K562 (cell line): Measurements from ENCODE around the gene HOXB8. TPM values are rescaled to one million over a fixed set of nuclear protein-coding genes. Genes with fewer than 3 reads are reported as not detected.

Experiments used
- ATAC-seq: fragments of 200-7000 bp; cut with Tn5 transposase; 3 replicates; pipeline ENCODE4 v1.9.1; 2020; ENCODE audit warnings: moderate library complexity
- BruUV-seq: library from RNA; stranded (reverse); fragments of 400-500 nt; replicated peaks from 2 replicates; lab custom pipeline; 2021; lab: Mats Ljungman, UMichigan
- CTCF ChIA-PET: fragments of 300-600 bp; formaldehyde crosslinking; extraction: SDS; loops from one replicate; lab custom pipeline; 2021; ENCODE audit warnings: low intra/inter-chr PET ratio; lab: Yijun Ruan, JAX
- POLR2A ChIA-PET: fragments of 300-600, 350-650 bp; sonication (Branson Sonifier 250); formaldehyde crosslinking; extraction: SDS; loops from one replicate; lab custom pipeline; 2021; ENCODE audit warnings: antibody characterized with exemption, inconsistent platforms; lab: Yijun Ruan, JAX
- DNase-seq, 4 experiments: peaks; one replicate each; pipeline versions ENCODE4 v3.0.0 to v3.0.0-alpha.2; 2011 to 2018; ENCODE audit warnings: low spot score in 3 of 4, mixed read lengths in 3 of 4; ENCODE audit errors: extremely low read depth in 1 of 4
- FAIRE-seq: peaks from 2 replicates; lab custom pipeline; 2011; peaks lifted over from hg19 to GRCh38; lab: Jason Lieb, UNC
- H2AFZ ChIP-seq: 2 replicates; pipeline ENCODE4 v1.6.0; 2011; ENCODE audit warnings: low read depth, low read length, control low read depth, inconsistent platforms
- H3K27ac ChIP-seq: fragments of 200-600 bp; 3 replicates; pipeline ENCODE4 v1.8.0; 2011; ENCODE audit warnings: low read depth, mild to moderate bottlenecking, control low read depth, inconsistent platforms, low read length, moderate library complexity, mixed read lengths; ENCODE audit errors: extremely low read depth
- H3K27me3 ChIP-seq, 2 experiments: fragments of 300-600 bp in 1 of 2; 2 replicates in 1 of 2; 3 replicates in 1 of 2; pipeline versions ENCODE4 v1.6.0 to v1.8.0; 2011; ENCODE audit warnings: inconsistent platforms in 2 of 2, low read length in 2 of 2, mild to moderate bottlenecking in 1 of 2, mixed read lengths in 1 of 2, moderate library complexity in 1 of 2; ENCODE audit not compliant: control insufficient read depth in 2 of 2, insufficient read depth in 2 of 2
- H3K36me3 ChIP-seq: fragments of 300-600 bp; 3 replicates; pipeline ENCODE4 v1.8.0; 2011; ENCODE audit warnings: mild to moderate bottlenecking, low read length, inconsistent platforms; ENCODE audit not compliant: control insufficient read depth, insufficient read depth
- H3K4me1 ChIP-seq, 2 experiments: fragments of 200-600 bp in 1 of 2; replicated peaks in 1 of 2; 2 replicates in 1 of 2; 3 replicates in 1 of 2; pipeline versions ENCODE4 v1.5.1 to v1.8.0; 2011; ENCODE audit warnings: inconsistent platforms in 2 of 2, low read length in 2 of 2, mild to moderate bottlenecking in 1 of 2, mixed read lengths in 1 of 2, moderate library complexity in 1 of 2; ENCODE audit not compliant: control insufficient read depth in 2 of 2, insufficient read depth in 2 of 2
- H3K4me2 ChIP-seq: 2 replicates; pipeline ENCODE4 v1.6.1; 2011; ENCODE audit warnings: low read length, control low read depth, inconsistent platforms, mixed read lengths; ENCODE audit not compliant: insufficient read depth
- H3K4me3 ChIP-seq: fragments of 200-600 bp; sonication (generic), shearing (Covaris generic); 2 replicates; pipeline ENCODE4 v1.5.1; 2016; ENCODE audit warnings: control low read depth, inconsistent platforms
- H3K79me2 ChIP-seq: fragments of 200-600 bp; 3 replicates; pipeline ENCODE4 v1.8.0; 2011; ENCODE audit warnings: low read length, inconsistent platforms; ENCODE audit not compliant: control insufficient read depth, insufficient read depth
- H3K9ac ChIP-seq, 2 experiments: 2 replicates each; pipeline versions ENCODE4 v1.6.0 to v1.6.1; 2011; ENCODE audit warnings: low read depth in 2 of 2, low read length in 2 of 2, control low read depth in 1 of 2, inconsistent platforms in 1 of 2, mild to moderate bottlenecking in 1 of 2, mixed read lengths in 1 of 2; ENCODE audit not compliant: insufficient read depth in 1 of 2
- H3K9me1 ChIP-seq: one replicate; pipeline ENCODE4 v1.6.0; 2011; ENCODE audit warnings: inconsistent platforms, mild to moderate bottlenecking, low read length, moderate library complexity; ENCODE audit not compliant: control insufficient read depth, insufficient read depth
- H3K9me3 ChIP-seq: replicated peaks from 2 replicates; pipeline ENCODE4 v1.5.1; 2011; ENCODE audit warnings: low read depth, low read length, inconsistent platforms; ENCODE audit not compliant: control insufficient read depth, insufficient read depth
- H4K20me1 ChIP-seq: replicated peaks from 2 replicates; pipeline ENCODE4 v1.6.1; 2011; ENCODE audit warnings: low read length, inconsistent platforms, mixed read lengths; ENCODE audit not compliant: control insufficient read depth, insufficient read depth
- GABPB1 ChIP-seq: sonication (generic); formaldehyde crosslinking; IDR thresholded peaks from 2 replicates; pipeline ENCODE4 v1.8.0; 2022; ENCODE audit warnings: mild to moderate bottlenecking, missing genetic modification reagents
- OTX1 ChIP-seq: fragments of 450-650 bp; formaldehyde crosslinking; IDR thresholded peaks from 2 replicates; pipeline ENCODE4 v1.4.0; 2022; ENCODE audit warnings: mild to moderate bottlenecking
- RBFOX2 ChIP-seq: fragments of 200-400 bp; formaldehyde crosslinking; IDR thresholded peaks from 2 replicates; pipeline ENCODE4 v1.6.1; 2017; ENCODE audit warnings: low read depth, mild to moderate bottlenecking, low read length, moderate library complexity
- ZFX ChIP-seq: sonication (generic); formaldehyde crosslinking; IDR thresholded peaks from 2 replicates; pipeline ENCODE4 v1.8.0; 2022; ENCODE audit warnings: mild to moderate bottlenecking, missing genetic modification reagents, moderate library complexity
- ZNF134 ChIP-seq: fragments of 250-450 bp; sonication (Bioruptor Pico); conservative IDR thresholded peaks from 2 replicates; pipeline ENCODE4 v1.4.0; 2020
- WGBS: fragments of 100-300 bp; shearing (Covaris generic); methylation state at CpG from one replicate; pipeline ENCODE4 v1.1.6; 2016; ENCODE audit warnings: low coverage, mixed read lengths; ENCODE audit not compliant: insufficient coverage; ENCODE audit errors: missing lambda C conversion rate; 5-methylcytosine and 5-hydroxymethylcytosine counted together
- in situ Hi-C: fragments of 300-500 bp; cut with MboI; formaldehyde crosslinking; loops from 4 replicates; pipeline ENCODE4 v1.15.0; 2018; ENCODE audit warnings: inconsistent platforms, mixed read lengths
- intact Hi-C: fragments of 100-400 bp; cut with micrococcal nuclease; formaldehyde crosslinking; loops from 2 replicates; pipeline ENCODE4 v1.14.2; 2022
- polyA plus RNA-seq, 8 experiments: library from polyadenylated mRNA; depleted of rRNA in 4 of 8; stranded (reverse) in 5 of 8; unstranded in 3 of 8; fragments of >200 nt; fragmentation: Nextera tagmentation in 2 of 8; fragmentation: Illumina TruSeq in 1 of 8; extraction: Ambion mirVana in 2 of 8; extraction: Trizol in 1 of 8; gene quantifications; 2 replicates each; pipeline versions ENCODE4 v1.2.1 to v1.2.3, GENCODE V29; 2011 to 2014; ENCODE audit warnings: inconsistent platforms in 1 of 8, missing spikeins in 1 of 8
- total RNA-seq, 7 experiments: library from RNA; depleted of rRNA in 6 of 7; stranded (reverse); fragments of >200 nt in 6 of 7; fragmentation: Illumina TruSeq in 2 of 7; extraction: Trizol in 2 of 7; gene quantifications; 2 replicates each; pipeline versions ENCODE4 v1.2.1 to v1.2.3, GENCODE V29; 2011 to 2021; ENCODE audit warnings: low replicate concordance in 1 of 7
- TF ChIP-seq, protein P1 (sequence below), 3 experiments: IDR thresholded peaks in 2 of 3; conservative IDR thresholded peaks in 1 of 3; 2 replicates each; pipeline ENCODE4 v1.5.1; 2011 to 2012; ENCODE audit warnings: low read length in 3 of 3, mild to moderate bottlenecking in 3 of 3, control low read depth in 2 of 3, improper control_type of control experiment in 1 of 3, inconsistent platforms in 1 of 3, low read depth in 1 of 3, mixed read lengths in 1 of 3, moderate library complexity in 1 of 3; ENCODE audit not compliant: insufficient read depth in 2 of 3
- TF ChIP-seq, protein P2 (sequence below): IDR thresholded peaks from 2 replicates; pipeline ENCODE4 v1.6.1; 2016; ENCODE audit warnings: missing genetic modification characterization, missing compliant biosample characterization
- TF ChIP-seq, protein P3 (sequence below): sonication (generic); formaldehyde crosslinking; IDR thresholded peaks from 2 replicates; pipeline ENCODE4 v1.8.0; 2022; ENCODE audit warnings: missing genetic modification reagents, mild to moderate bottlenecking, moderate library complexity, borderline replicate concordance
- TF ChIP-seq, protein P4 (sequence below): fragments of 200-800 bp; sonication (Bioruptor generic); IDR thresholded peaks from 2 replicates; pipeline ENCODE4 v1.6.1; 2017; ENCODE audit warnings: missing genetic modification characterization, missing compliant biosample characterization
- TF ChIP-seq, protein P5 (sequence below): sonication (generic); formaldehyde crosslinking; IDR thresholded peaks from 2 replicates; pipeline ENCODE4 v1.8.0; 2023; ENCODE audit warnings: mild to moderate bottlenecking, missing genetic modification reagents

HOXB8 gene
- total and polyA plus RNA-seq, 9 of the 15 experiments (the other 6 are each of a cell fraction or from before 2014, with no cell fraction given) = 0.52 to 23.8 (median 3.6) TPM

DNA sequence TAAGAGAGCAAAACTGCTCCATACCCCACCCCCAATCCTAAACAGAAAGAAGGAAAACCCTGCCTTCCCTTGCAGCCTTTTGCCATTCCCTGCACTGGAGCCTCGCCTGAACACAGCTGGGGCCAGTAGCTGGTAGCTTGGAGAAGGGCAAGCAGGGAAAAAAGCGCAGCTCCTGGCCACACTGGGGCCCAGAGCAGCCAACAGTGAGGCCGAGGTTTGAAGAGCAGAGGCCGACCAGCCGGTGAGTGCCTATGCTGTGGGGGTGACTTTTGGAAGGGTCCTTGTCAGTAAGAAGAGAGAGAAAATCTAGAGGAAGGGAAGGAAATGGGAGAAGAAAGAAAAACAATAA is 14.3 kb upstream of the HOXB8 start:
- WGBS = 4% methylated on average over 5 of the region's 5 CpGs
- 0 out of 2 replicates have a peak overlapping the region, but pooled peaks have one; percentile 73 for H2AFZ ChIP-seq
- in situ Hi-C loops (loop anchor here (10.0 kb wide), 1 partner anchor 595 kb away; the partner anchor contains the start of gene COPZ2), intact Hi-C loops (loop anchor here (5.0 kb wide), 1 partner anchor 368 kb away; the partner anchor contains the start of gene IGF2BP1)
- ChIA-PET CTCF (interaction anchor here (0.6 kb wide), 1 partner anchor 680 kb away, joined by 3 read pairs; no protein-coding TSS in a partner anchor), POLR2A (interaction anchor here (0.6 to 2.4 kb wide), 5 partner anchors 8 to 39 kb away, joined by 3 to 14 read pairs (median 5); no protein-coding TSS in a partner anchor)
- H3K4me1 ChIP-seq = peaks cover 31 to 73% of the 10 kb centered on the region in 2 experiments
- peak overlapping the region; percentile 97 for H3K27ac ChIP-seq
- H3K9me3 ChIP-seq = no peaks in the 10 kb centered on the region
- no peaks in the 10 kb centered on the region for H3K9me1 ChIP-seq
- no peaks in the 10 kb centered on the region for H3K27me3 ChIP-seq
- H3K4me3 ChIP-seq = peak overlapping the region; percentile 97
- ATAC-seq (no peak), FAIRE-seq (no peak), DNase-seq (no peak)
- peaks cover 7% of the 10 kb centered on the region; the same call in 1 of the 2 replicates for H4K20me1 ChIP-seq
- peaks cover 69% of the 10 kb centered on the region for H3K79me2 ChIP-seq
- peak overlapping the region; percentile 99 for H3K4me2 ChIP-seq
- peaks cover 6% of the 10 kb centered on the region; the same call in 1 of the 3 replicates for H3K36me3 ChIP-seq
- peak overlapping the region; percentile 91 to 95 for H3K9ac ChIP-seq
- no TSS peak for BruUV-seq
- peak; percentile 47; the same call in 1 of the 2 replicates for TF ChIP-seq ZFX (CRISPR knock-in tag)
- TF ChIP-seq, protein P1, sequence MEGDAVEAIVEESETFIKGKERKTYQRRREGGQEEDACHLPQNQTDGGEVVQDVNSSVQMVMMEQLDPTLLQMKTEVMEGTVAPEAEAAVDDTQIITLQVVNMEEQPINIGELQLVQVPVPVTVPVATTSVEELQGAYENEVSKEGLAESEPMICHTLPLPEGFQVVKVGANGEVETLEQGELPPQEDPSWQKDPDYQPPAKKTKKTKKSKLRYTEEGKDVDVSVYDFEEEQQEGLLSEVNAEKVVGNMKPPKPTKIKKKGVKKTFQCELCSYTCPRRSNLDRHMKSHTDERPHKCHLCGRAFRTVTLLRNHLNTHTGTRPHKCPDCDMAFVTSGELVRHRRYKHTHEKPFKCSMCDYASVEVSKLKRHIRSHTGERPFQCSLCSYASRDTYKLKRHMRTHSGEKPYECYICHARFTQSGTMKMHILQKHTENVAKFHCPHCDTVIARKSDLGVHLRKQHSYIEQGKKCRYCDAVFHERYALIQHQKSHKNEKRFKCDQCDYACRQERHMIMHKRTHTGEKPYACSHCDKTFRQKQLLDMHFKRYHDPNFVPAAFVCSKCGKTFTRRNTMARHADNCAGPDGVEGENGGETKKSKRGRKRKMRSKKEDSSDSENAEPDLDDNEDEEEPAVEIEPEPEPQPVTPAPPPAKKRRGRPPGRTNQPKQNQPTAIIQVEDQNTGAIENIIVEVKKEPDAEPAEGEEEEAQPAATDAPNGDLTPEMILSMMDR (IDR thresholded peaks at IDR 0.05 in 2 of 3, conservative IDR thresholded peaks at IDR 0.05 in 1 of 3; ENCODE audit: insufficient read depth in 2 of 3, low read depth in 1 of 3, low read length in 3 of 3) = no peak
- no peak for TF ChIP-seq ZNF134
- TF ChIP-seq, protein P2, sequence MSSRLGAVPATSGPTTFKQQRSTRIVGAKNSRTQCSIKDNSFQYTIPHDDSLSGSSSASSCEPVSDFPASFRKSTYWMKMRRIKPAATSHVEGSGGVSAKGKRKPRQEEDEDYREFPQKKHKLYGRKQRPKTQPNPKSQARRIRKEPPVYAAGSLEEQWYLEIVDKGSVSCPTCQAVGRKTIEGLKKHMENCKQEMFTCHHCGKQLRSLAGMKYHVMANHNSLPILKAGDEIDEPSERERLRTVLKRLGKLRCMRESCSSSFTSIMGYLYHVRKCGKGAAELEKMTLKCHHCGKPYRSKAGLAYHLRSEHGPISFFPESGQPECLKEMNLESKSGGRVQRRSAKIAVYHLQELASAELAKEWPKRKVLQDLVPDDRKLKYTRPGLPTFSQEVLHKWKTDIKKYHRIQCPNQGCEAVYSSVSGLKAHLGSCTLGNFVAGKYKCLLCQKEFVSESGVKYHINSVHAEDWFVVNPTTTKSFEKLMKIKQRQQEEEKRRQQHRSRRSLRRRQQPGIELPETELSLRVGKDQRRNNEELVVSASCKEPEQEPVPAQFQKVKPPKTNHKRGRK (tag) = 0 out of 2 replicates have a peak, but pooled peaks have one; percentile 23
- TF ChIP-seq, protein P3, sequence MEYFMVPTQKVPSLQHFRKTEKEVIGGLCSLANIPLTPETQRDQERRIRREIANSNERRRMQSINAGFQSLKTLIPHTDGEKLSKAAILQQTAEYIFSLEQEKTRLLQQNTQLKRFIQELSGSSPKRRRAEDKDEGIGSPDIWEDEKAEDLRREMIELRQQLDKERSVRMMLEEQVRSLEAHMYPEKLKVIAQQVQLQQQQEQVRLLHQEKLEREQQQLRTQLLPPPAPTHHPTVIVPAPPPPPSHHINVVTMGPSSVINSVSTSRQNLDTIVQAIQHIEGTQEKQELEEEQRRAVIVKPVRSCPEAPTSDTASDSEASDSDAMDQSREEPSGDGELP (CRISPR knock-in tag) = peak; percentile 49; the same call in 1 of the 2 replicates
- 0 out of 2 replicates have a peak, but pooled peaks have one; percentile 16 for TF ChIP-seq GABPB1 (CRISPR knock-in tag)
- TF ChIP-seq, protein P4, sequence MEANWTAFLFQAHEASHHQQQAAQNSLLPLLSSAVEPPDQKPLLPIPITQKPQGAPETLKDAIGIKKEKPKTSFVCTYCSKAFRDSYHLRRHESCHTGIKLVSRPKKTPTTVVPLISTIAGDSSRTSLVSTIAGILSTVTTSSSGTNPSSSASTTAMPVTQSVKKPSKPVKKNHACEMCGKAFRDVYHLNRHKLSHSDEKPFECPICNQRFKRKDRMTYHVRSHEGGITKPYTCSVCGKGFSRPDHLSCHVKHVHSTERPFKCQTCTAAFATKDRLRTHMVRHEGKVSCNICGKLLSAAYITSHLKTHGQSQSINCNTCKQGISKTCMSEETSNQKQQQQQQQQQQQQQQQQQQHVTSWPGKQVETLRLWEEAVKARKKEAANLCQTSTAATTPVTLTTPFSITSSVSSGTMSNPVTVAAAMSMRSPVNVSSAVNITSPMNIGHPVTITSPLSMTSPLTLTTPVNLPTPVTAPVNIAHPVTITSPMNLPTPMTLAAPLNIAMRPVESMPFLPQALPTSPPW (CRISPR knock-in tag) = 0 out of 2 replicates have a peak, but pooled peaks have one; percentile 16
- TF ChIP-seq OTX1 (CRISPR knock-in tag) = no peak
- 0 out of 2 replicates have a peak, but pooled peaks have one; percentile 29 for TF ChIP-seq RBFOX2
- TF ChIP-seq, protein P5, sequence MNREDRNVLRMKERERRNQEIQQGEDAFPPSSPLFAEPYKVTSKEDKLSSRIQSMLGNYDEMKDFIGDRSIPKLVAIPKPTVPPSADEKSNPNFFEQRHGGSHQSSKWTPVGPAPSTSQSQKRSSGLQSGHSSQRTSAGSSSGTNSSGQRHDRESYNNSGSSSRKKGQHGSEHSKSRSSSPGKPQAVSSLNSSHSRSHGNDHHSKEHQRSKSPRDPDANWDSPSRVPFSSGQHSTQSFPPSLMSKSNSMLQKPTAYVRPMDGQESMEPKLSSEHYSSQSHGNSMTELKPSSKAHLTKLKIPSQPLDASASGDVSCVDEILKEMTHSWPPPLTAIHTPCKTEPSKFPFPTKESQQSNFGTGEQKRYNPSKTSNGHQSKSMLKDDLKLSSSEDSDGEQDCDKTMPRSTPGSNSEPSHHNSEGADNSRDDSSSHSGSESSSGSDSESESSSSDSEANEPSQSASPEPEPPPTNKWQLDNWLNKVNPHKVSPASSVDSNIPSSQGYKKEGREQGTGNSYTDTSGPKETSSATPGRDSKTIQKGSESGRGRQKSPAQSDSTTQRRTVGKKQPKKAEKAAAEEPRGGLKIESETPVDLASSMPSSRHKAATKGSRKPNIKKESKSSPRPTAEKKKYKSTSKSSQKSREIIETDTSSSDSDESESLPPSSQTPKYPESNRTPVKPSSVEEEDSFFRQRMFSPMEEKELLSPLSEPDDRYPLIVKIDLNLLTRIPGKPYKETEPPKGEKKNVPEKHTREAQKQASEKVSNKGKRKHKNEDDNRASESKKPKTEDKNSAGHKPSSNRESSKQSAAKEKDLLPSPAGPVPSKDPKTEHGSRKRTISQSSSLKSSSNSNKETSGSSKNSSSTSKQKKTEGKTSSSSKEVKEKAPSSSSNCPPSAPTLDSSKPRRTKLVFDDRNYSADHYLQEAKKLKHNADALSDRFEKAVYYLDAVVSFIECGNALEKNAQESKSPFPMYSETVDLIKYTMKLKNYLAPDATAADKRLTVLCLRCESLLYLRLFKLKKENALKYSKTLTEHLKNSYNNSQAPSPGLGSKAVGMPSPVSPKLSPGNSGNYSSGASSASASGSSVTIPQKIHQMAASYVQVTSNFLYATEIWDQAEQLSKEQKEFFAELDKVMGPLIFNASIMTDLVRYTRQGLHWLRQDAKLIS (CRISPR knock-in tag) = peak; percentile 58; the same call in 1 of the 2 replicates
